Liver (tissue), 9 donors: ENCODE results near the gene PPP2R2B. TPM values are rescaled to one million over a fixed set of nuclear protein-coding genes. Genes with fewer than 3 reads are reported as not detected.

Experiments used
- DNase-seq: peaks from one replicate; pipeline ENCODE4 v3.0.0-alpha.2; 2017; ENCODE audit warnings: low spot score
- H3K27ac ChIP-seq, 2 donors: one replicate each; pipeline ENCODE4 v1.7.0; 2013; ENCODE audit warnings: inconsistent platforms in 2 of 2, low read length in 2 of 2, control low read depth in 1 of 2, low read depth in 1 of 2, mild to moderate bottlenecking in 1 of 2
- H3K27me3 ChIP-seq, 4 donors: one replicate each; pipeline versions ENCODE4 v1.6.1 to v1.7.0; 2013; ENCODE audit warnings: low read length in 3 of 4, inconsistent platforms in 1 of 4, mild to moderate bottlenecking in 1 of 4, moderate library complexity in 1 of 4; ENCODE audit not compliant: control insufficient read depth in 4 of 4, insufficient read depth in 4 of 4
- H3K36me3 ChIP-seq, 4 donors: one replicate each; pipeline versions ENCODE4 v1.6.1 to v1.7.0; 2013; ENCODE audit warnings: low read length in 3 of 4, mild to moderate bottlenecking in 3 of 4, low read depth in 1 of 4, moderate library complexity in 1 of 4; ENCODE audit not compliant: control insufficient read depth in 4 of 4, insufficient read depth in 3 of 4
- H3K4me1 ChIP-seq, 4 donors: one replicate each; pipeline versions ENCODE4 v1.6.1 to v1.7.0; 2013; ENCODE audit warnings: low read length in 3 of 4, mild to moderate bottlenecking in 3 of 4, moderate library complexity in 1 of 4; ENCODE audit not compliant: control insufficient read depth in 4 of 4, insufficient read depth in 4 of 4
- H3K4me3 ChIP-seq, 3 donors: one replicate each; pipeline versions ENCODE4 v1.6.1 to v1.7.0; 2013; ENCODE audit warnings: low read length in 3 of 3, control low read depth in 1 of 3, low read depth in 1 of 3, mild to moderate bottlenecking in 1 of 3
- H3K9ac ChIP-seq, 2 donors: one replicate each; pipeline ENCODE4 v1.7.0; 2013; ENCODE audit warnings: low read length in 2 of 2, mild to moderate bottlenecking in 2 of 2, moderate library complexity in 2 of 2, control low read depth in 1 of 2, low read depth in 1 of 2
- H3K9me3 ChIP-seq, 4 donors: one replicate each; pipeline versions ENCODE4 v1.6.1 to v1.7.0; 2013; ENCODE audit warnings: low read length in 3 of 4; ENCODE audit not compliant: control insufficient read depth in 4 of 4
- ATF3 ChIP-seq: IDR thresholded peaks from 2 replicates; pipeline ENCODE4 v1.6.1; 2016; ENCODE audit warnings: antibody characterized with exemption
- CTCF ChIP-seq: fragments of 150-350 bp; IDR thresholded peaks from 2 replicates; pipeline ENCODE4 v1.5.1; 2017; ENCODE audit warnings: improper control_type of control experiment, low read depth, low read length; ENCODE audit not compliant: missing input control
- EGR1 ChIP-seq, 2 donors: IDR thresholded peaks; 2 replicates each; pipeline ENCODE4 v1.6.1; 2016 to 2018; ENCODE audit warnings: antibody characterized with exemption in 2 of 2, low read depth in 2 of 2
- FOXA1 ChIP-seq: IDR thresholded peaks from 2 replicates; pipeline ENCODE4 v1.6.1; 2016; ENCODE audit warnings: antibody characterized with exemption
- GABPA ChIP-seq, 2 donors: IDR thresholded peaks in 1 of 2; conservative IDR thresholded peaks in 1 of 2; 2 replicates each; pipeline ENCODE4 v1.6.1; 2016; ENCODE audit warnings: antibody characterized with exemption in 2 of 2, mild to moderate bottlenecking in 1 of 2, moderate library complexity in 1 of 2
- HNF4A ChIP-seq, 2 donors: conservative IDR thresholded peaks; 2 replicates each; pipeline ENCODE4 v1.6.1; 2016; ENCODE audit warnings: antibody characterized with exemption in 2 of 2, mild to moderate bottlenecking in 2 of 2
- HNF4G ChIP-seq: IDR thresholded peaks from 2 replicates; pipeline ENCODE4 v1.6.1; 2016; ENCODE audit warnings: antibody characterized with exemption
- JUND ChIP-seq, 2 donors: IDR thresholded peaks; 2 replicates each; pipeline ENCODE4 v1.6.1; 2016; ENCODE audit warnings: antibody characterized with exemption in 2 of 2
- NR2F2 ChIP-seq: IDR thresholded peaks from 2 replicates; pipeline ENCODE4 v1.6.1; 2016; ENCODE audit warnings: antibody characterized with exemption
- RAD21 ChIP-seq, 2 donors: IDR thresholded peaks; 2 replicates each; pipeline ENCODE4 v1.6.1; 2016; ENCODE audit warnings: antibody characterized with exemption in 2 of 2, mild to moderate bottlenecking in 2 of 2
- RXRA ChIP-seq, 2 donors: IDR thresholded peaks; 2 replicates each; pipeline ENCODE4 v1.6.1; 2017 to 2018; ENCODE audit warnings: antibody characterized with exemption in 2 of 2, mild to moderate bottlenecking in 1 of 2
- SP1 ChIP-seq: IDR thresholded peaks from 2 replicates; pipeline ENCODE4 v1.6.1; 2018; ENCODE audit warnings: antibody characterized with exemption, mild to moderate bottlenecking
- TAF1 ChIP-seq: conservative IDR thresholded peaks from 2 replicates; pipeline ENCODE4 v1.6.1; 2016; ENCODE audit warnings: antibody characterized with exemption, mild to moderate bottlenecking
- YY1 ChIP-seq: IDR thresholded peaks from 2 replicates; pipeline ENCODE4 v1.6.1; 2016; ENCODE audit warnings: antibody characterized with exemption, mild to moderate bottlenecking
- ZBTB33 ChIP-seq: IDR thresholded peaks from 2 replicates; pipeline ENCODE4 v1.6.1; 2016; ENCODE audit warnings: antibody characterized with exemption
- WGBS: extraction: QIAGEN DNeasy Blood & Tissue Kit; methylation state at CpG from one replicate; pipeline ENCODE4 v1.1.7; 2013; 5-methylcytosine and 5-hydroxymethylcytosine counted together
- polyA plus RNA-seq, 2 donors: library from polyadenylated mRNA; stranded (reverse) in 1 of 2; unstranded in 1 of 2; fragments of 200-250 nt in 1 of 2; fragments of >200 nt in 1 of 2; fragmentation: Nextera tagmentation in 1 of 2; extraction: Ambion mirVana in 1 of 2; gene quantifications; one replicate each; pipeline versions ENCODE4 v1.2.1 to v1.2.3, GENCODE V29; 2013 to 2015
- total RNA-seq, 2 donors: library from RNA; depleted of rRNA; stranded (reverse); fragments of >200 nt; gene quantifications; one replicate each; pipeline ENCODE4 v1.2.3, GENCODE V29; 2014
- TF ChIP-seq, protein P1 (sequence below): IDR thresholded peaks from 2 replicates; pipeline ENCODE4 v1.6.1; 2016; ENCODE audit warnings: antibody characterized with exemption, mild to moderate bottlenecking
- donor health status: healthy.
- donor health status: healthy.
- donor health status: healthy.
- donor health status: healthy.
- donor health status: healthy.

The PPP2R2B gene
- total and polyA plus RNA-seq, 4 donors, result 0.15 to 6.3 (median 0.40) TPM

- no peaks in the 10 kb centered on the region for H3K4me1 ChIP-seq
- H3K27me3 ChIP-seq, result no peaks in the 10 kb centered on the region
- DNase-seq, result no peak
- H3K9ac ChIP-seq, result no peak overlapping the region
- no peaks in the 10 kb centered on the region for H3K9me3 ChIP-seq
- no peak for TF ChIP-seq JUND (IDR thresholded peaks at IDR 0.05)
- no peak for TF ChIP-seq FOXA1
- no peak for TF ChIP-seq EGR1 (IDR thresholded peaks at IDR 0.05; ENCODE audit: low read depth in 2 of 2)
- no peak for TF ChIP-seq TAF1
- no peak for TF ChIP-seq HNF4A (conservative IDR thresholded peaks at IDR 0.05)
- no peak for TF ChIP-seq ATF3
- TF ChIP-seq RXRA (IDR thresholded peaks at IDR 0.05), result no peak
- TF ChIP-seq RAD21 (IDR thresholded peaks at IDR 0.05), result no peak
- no peak for TF ChIP-seq GABPA (IDR thresholded peaks at IDR 0.05 in 1 of 2, conservative IDR thresholded peaks at IDR 0.05 in 1 of 2)
- no peaks in the 10 kb centered on the region for H3K36me3 ChIP-seq
- H3K4me3 ChIP-seq, result no peak overlapping the region
- H3K27ac ChIP-seq, result no peak overlapping the region
These were observed 87.1 kb downstream of the PPP2R2B start for GRCh38 chr5:146791471-146791870.

DNA sequence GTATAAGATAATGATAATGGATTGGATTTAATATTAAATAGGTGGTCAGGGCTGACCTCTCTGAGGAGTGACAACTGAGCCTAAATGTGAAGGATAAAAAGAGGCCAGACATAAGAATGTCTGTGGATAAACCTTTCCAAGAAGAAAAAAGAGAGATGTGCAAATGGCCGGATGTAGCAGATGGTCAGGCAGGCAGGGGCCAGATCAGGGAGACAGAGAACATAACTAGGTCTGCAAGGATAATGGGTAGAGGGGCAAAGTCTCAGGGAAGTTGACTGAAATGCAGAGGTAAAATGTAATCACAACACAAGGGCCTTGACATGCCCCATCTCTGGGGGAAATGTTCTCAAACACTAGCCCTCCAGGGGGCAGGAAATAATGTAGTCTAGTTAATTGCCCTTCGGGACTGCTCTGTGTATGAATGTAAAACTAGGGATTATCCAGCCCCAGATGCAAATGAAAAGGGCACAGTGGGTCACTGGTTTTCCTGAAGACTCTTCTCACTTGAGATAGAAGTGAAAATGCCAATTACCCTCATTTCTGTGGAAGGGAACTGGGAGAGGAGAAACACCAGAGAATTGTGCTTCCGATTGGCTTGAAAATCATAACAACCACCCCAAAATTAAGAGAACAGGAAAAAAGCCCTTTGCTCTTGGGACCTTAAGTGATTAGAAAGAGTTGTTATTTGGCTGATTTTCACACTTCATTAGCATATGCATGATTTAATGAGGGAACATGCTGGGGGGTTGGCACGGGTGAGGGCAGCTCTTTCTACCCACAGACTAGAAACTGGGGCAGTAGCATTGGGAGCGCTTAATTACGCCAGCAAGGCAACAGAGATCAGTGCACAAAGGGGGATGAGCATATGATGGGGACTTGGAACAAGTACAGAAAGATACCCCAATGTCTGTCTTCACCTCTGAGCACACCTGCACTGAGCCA is 88.6 kb downstream of the PPP2R2B start:
- Histone ChIP-seq H3K4me1 (no peaks in the 10 kb centered on the region), H3K36me3 (no peaks in the 10 kb centered on the region), H3K4me3 (no peak overlapping the region), H3K27me3 (no peaks in the 10 kb centered on the region), H3K27ac (no peak overlapping the region), H3K9me3 (no peaks in the 10 kb centered on the region), H3K9ac (no peak overlapping the region)
- TF ChIP-seq, protein P1, sequence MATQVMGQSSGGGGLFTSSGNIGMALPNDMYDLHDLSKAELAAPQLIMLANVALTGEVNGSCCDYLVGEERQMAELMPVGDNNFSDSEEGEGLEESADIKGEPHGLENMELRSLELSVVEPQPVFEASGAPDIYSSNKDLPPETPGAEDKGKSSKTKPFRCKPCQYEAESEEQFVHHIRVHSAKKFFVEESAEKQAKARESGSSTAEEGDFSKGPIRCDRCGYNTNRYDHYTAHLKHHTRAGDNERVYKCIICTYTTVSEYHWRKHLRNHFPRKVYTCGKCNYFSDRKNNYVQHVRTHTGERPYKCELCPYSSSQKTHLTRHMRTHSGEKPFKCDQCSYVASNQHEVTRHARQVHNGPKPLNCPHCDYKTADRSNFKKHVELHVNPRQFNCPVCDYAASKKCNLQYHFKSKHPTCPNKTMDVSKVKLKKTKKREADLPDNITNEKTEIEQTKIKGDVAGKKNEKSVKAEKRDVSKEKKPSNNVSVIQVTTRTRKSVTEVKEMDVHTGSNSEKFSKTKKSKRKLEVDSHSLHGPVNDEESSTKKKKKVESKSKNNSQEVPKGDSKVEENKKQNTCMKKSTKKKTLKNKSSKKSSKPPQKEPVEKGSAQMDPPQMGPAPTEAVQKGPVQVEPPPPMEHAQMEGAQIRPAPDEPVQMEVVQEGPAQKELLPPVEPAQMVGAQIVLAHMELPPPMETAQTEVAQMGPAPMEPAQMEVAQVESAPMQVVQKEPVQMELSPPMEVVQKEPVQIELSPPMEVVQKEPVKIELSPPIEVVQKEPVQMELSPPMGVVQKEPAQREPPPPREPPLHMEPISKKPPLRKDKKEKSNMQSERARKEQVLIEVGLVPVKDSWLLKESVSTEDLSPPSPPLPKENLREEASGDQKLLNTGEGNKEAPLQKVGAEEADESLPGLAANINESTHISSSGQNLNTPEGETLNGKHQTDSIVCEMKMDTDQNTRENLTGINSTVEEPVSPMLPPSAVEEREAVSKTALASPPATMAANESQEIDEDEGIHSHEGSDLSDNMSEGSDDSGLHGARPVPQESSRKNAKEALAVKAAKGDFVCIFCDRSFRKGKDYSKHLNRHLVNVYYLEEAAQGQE, result no peak
- TF ChIP-seq RXRA (IDR thresholded peaks at IDR 0.05) (no peak), NR2F2 (no peak), ZBTB33 (no peak), YY1 (no peak), CTCF (no peak), EGR1 (IDR thresholded peaks at IDR 0.05; ENCODE audit: low read depth in 2 of 2) (no peak), RAD21 (IDR thresholded peaks at IDR 0.05) (no peak), HNF4G (no peak), ATF3 (no peak), FOXA1 (no peak), GABPA (IDR thresholded peaks at IDR 0.05 in 1 of 2, conservative IDR thresholded peaks at IDR 0.05 in 1 of 2) (no peak), SP1 (no peak), HNF4A (conservative IDR thresholded peaks at IDR 0.05) (no peak)
- WGBS, result 84% methylated on average over 6 of the region's 6 CpGs
- no peak for DNase-seq
